Measurements from ENCODE around the gene SLC9A9. TPM values are rescaled to one million over a fixed set of nuclear protein-coding genes. Genes with fewer than 3 reads are reported as not detected.

SLC9A9 gene
- total RNA-seq, 3 donors from 2014 or later (not counting 1 experiment from before 2014, with no cell fraction given), result 24.0 to 29.1 (median 27.2) TPM

DNA sequence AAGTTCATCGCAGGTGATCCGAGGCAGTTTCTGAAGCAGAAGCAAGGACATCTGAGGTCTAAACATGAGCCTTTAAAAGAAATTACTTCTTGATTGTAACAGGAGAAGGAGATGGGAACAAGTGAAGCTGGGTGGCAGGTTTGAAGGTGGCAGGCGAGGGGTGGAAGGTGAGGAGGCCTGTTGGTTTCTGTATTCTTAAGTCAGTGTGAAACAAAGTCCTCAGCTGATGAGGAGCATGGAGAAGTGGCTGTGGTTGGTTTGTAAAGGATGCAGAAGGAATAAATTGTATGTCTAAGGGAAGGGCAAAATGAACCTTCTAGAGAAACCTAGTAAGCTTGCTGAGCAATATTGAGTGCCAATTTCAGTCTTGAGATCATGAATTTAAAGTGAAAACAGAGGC lies 429.9 kb downstream of the SLC9A9 start:
- intact Hi-C loops (cut with micrococcal nuclease), result no loop called here
- 95% methylated on average over 3 of the region's 3 CpGs for WGBS (ENCODE audit: insufficient coverage)
- H3K27me3 ChIP-seq (ENCODE audit: control insufficient read depth, insufficient read depth, low read length), result no peaks in the 10 kb centered on the region
- H3K4me3 ChIP-seq (ENCODE audit: low read length), result no peak overlapping the region
- no peak overlapping the region for H3K27ac ChIP-seq (ENCODE audit: low read length)
- H3K36me3 Mint-ChIP-seq, result no peaks in the 10 kb centered on the region
- H3K4me1 ChIP-seq (ENCODE audit: control insufficient read depth, insufficient read depth, low read length), result no peaks in the 10 kb centered on the region
- peaks cover 0 to 2% of the 10 kb centered on the region in 2 donors for H3K9me3 Mint-ChIP-seq
- no peak overlapping the region for H3K27ac Mint-ChIP-seq
- H3K9me3 ChIP-seq (ENCODE audit: control insufficient read depth, insufficient read depth, low read length), result no peaks in the 10 kb centered on the region
- TF ChIP-seq CTCF (IDR thresholded peaks at IDR 0.05), result no peak
- H3K36me3 ChIP-seq (ENCODE audit: control insufficient read depth, insufficient read depth, low read length), result no peaks in the 10 kb centered on the region
- DNase-seq (no peak), ATAC-seq (no peak)
- no peak overlapping the region for H3K4me3 Mint-ChIP-seq
- H3K4me1 Mint-ChIP-seq, result peaks cover 16 to 29% of the 10 kb centered on the region in 2 donors
- H3K27me3 Mint-ChIP-seq (ENCODE audit: low read depth in 2 of 2), result no peaks in the 10 kb centered on the region

DNA sequence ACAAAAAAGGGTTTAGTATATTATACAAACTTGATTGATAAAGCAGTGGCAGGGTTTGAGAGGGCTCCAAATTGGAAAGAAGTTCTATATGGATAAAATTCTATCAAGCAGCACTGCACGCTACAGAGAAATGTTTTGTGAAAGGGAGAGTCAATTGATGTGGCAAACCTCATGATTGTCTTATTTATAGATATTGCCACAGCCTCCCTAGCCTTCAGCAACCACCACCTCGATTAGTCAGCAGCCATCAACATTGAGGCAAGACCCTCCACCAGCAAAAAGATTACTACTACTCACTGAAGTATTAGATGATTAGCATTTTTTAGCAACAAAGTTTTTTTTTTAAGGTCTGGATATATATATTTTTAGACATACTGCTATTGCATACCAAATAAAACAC lies 432.0 kb downstream of the SLC9A9 start:
- H3K27ac ChIP-seq (ENCODE audit: low read length), result no peak overlapping the region
- H3K27me3 Mint-ChIP-seq (ENCODE audit: low read depth in 2 of 2), result no peaks in the 10 kb centered on the region
- peaks cover 0 to 2% of the 10 kb centered on the region in 2 donors for H3K9me3 Mint-ChIP-seq
- intact Hi-C loops (cut with micrococcal nuclease), result no loop called here
- 50% methylated on average over 1 of the region's 2 CpGs for WGBS (ENCODE audit: insufficient coverage)
- H3K36me3 Mint-ChIP-seq, result no peaks in the 10 kb centered on the region
- no peak for TF ChIP-seq CTCF (IDR thresholded peaks at IDR 0.05)
- H3K4me1 Mint-ChIP-seq, result peaks cover 14 to 30% of the 10 kb centered on the region in 2 donors
- no peak overlapping the region for H3K27ac Mint-ChIP-seq
- H3K4me3 Mint-ChIP-seq, result no peak overlapping the region
- ATAC-seq, result no peak
- H3K27me3 ChIP-seq (ENCODE audit: control insufficient read depth, insufficient read depth, low read length), result no peaks in the 10 kb centered on the region
- H3K4me1 ChIP-seq (ENCODE audit: control insufficient read depth, insufficient read depth, low read length), result no peaks in the 10 kb centered on the region
- H3K4me3 ChIP-seq (ENCODE audit: low read length), result no peak overlapping the region
- H3K36me3 ChIP-seq (ENCODE audit: control insufficient read depth, insufficient read depth, low read length), result no peaks in the 10 kb centered on the region
- no peaks in the 10 kb centered on the region for H3K9me3 ChIP-seq (ENCODE audit: control insufficient read depth, insufficient read depth, low read length)
- DNase-seq, result no peak

DNA sequence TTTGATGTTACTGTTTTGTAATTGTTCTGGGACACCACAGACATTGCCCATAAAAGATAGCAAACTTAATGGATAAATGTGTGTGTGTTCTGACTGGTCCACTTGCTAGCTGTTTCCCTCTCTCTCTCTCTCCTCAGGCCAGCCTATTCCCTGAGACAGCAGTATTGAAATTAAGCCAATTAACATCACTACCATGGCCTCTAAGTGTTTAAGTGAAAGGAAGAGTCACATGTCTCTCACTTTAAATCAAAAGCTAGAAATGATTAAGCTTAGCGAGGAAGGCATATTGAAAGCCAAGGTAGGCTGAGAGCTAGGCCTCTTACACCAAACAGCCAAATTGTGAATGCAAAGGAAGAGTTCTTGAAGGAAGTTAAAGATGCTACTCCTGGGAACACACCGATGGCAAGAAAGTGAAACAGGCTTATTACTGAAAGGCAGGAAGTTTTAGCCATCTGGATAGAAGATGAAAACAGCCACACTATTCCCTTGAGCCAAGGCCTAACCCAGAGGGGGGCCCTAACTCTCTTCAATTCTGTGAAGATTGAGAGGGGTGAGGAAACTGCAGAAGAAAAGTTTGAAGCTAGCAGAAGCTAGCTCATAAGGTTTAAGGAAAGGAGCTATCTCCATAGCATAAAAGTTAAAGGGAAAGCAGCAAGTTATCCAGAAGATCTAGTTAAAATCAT lies 433.6 kb downstream of the SLC9A9 start:
- no peak for TF ChIP-seq CTCF (IDR thresholded peaks at IDR 0.05)
- Mint-ChIP-seq H3K9me3 (peaks cover 0 to 2% of the 10 kb centered on the region in 2 donors), H3K4me1 (peaks cover 14 to 30% of the 10 kb centered on the region in 2 donors), H3K27ac (no peak overlapping the region), H3K27me3 (ENCODE audit: low read depth in 2 of 2) (no peaks in the 10 kb centered on the region), H3K36me3 (no peaks in the 10 kb centered on the region), H3K4me3 (no peak overlapping the region)
- Histone ChIP-seq H3K27ac (ENCODE audit: low read length) (no peak overlapping the region), H3K36me3 (ENCODE audit: control insufficient read depth, insufficient read depth, low read length) (no peaks in the 10 kb centered on the region), H3K4me3 (ENCODE audit: low read length) (no peak overlapping the region), H3K4me1 (ENCODE audit: control insufficient read depth, insufficient read depth, low read length) (no peaks in the 10 kb centered on the region), H3K27me3 (ENCODE audit: control insufficient read depth, insufficient read depth, low read length) (no peaks in the 10 kb centered on the region), H3K9me3 (ENCODE audit: control insufficient read depth, insufficient read depth, low read length) (no peaks in the 10 kb centered on the region)
- DNase-seq (no peak), ATAC-seq (no peak)
- 35% methylated on average over 2 of the region's 2 CpGs for WGBS (ENCODE audit: insufficient coverage)
- intact Hi-C loops (cut with micrococcal nuclease), result no loop called here

GRCh38 chr3:143413372-143413771 lies 434.9 kb downstream of the SLC9A9 start:
- 56% methylated on average over 2 of the region's 4 CpGs for WGBS (ENCODE audit: insufficient coverage)
- no peak overlapping the region for H3K27ac ChIP-seq (ENCODE audit: low read length)
- Mint-ChIP-seq H3K4me1 (peaks cover 14 to 30% of the 10 kb centered on the region in 2 donors), H3K27me3 (ENCODE audit: low read depth in 2 of 2) (no peaks in the 10 kb centered on the region), H3K9me3 (peaks cover 0 to 2% of the 10 kb centered on the region in 2 donors), H3K27ac (no peak overlapping the region), H3K4me3 (no peak overlapping the region), H3K36me3 (no peaks in the 10 kb centered on the region)
- no peak for DNase-seq
- H3K36me3 ChIP-seq (ENCODE audit: control insufficient read depth, insufficient read depth, low read length), result no peaks in the 10 kb centered on the region
- TF ChIP-seq CTCF (IDR thresholded peaks at IDR 0.05), result no peak
- ATAC-seq, result no peak
- no peaks in the 10 kb centered on the region for H3K4me1 ChIP-seq (ENCODE audit: control insufficient read depth, insufficient read depth, low read length)
- intact Hi-C loops (cut with micrococcal nuclease), result no loop called here
- H3K27me3 ChIP-seq (ENCODE audit: control insufficient read depth, insufficient read depth, low read length), result no peaks in the 10 kb centered on the region
- no peak overlapping the region for H3K4me3 ChIP-seq (ENCODE audit: low read length)
- H3K9me3 ChIP-seq (ENCODE audit: control insufficient read depth, insufficient read depth, low read length), result no peaks in the 10 kb centered on the region

All from natural killer cell (primary cell).